GM10266 (cell line): Measurements from ENCODE around the gene KRT84.

Experiments
- DNase-seq: peaks from one replicate; pipeline ENCODE4 v3.0.0; 2012; ENCODE audit errors: extremely low spot score
- TF ChIP-seq, protein P1 (sequence below): IDR thresholded peaks from 2 replicates; pipeline ENCODE4 v1.5.1; 2012; ENCODE audit warnings: mild to moderate bottlenecking, low read depth; ENCODE audit not compliant: control insufficient read depth, insufficient read depth; ENCODE audit errors: missing control alignments

Gene KRT84

DNA sequence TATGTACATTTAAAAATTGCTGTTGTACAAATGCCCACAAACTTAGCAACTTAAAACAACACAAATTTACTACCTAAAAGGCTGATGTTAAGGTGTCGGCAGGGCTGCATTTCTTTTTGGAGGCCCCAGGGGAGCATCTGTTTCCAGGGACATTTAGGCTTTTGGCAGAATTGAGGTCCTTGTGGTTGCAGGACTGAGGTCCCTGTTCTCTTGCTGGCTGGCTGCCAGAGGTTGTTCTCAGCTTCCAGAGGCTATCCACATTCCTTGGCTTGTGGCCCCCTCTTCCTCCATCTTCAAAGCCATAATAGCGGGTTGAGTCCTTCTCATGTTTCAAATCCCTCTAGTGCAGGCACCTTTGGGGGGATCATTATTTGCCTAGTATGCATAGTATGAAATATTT is 41.9 kb downstream of the KRT84 start:
- no peak for DNase-seq
- TF ChIP-seq, protein P1, sequence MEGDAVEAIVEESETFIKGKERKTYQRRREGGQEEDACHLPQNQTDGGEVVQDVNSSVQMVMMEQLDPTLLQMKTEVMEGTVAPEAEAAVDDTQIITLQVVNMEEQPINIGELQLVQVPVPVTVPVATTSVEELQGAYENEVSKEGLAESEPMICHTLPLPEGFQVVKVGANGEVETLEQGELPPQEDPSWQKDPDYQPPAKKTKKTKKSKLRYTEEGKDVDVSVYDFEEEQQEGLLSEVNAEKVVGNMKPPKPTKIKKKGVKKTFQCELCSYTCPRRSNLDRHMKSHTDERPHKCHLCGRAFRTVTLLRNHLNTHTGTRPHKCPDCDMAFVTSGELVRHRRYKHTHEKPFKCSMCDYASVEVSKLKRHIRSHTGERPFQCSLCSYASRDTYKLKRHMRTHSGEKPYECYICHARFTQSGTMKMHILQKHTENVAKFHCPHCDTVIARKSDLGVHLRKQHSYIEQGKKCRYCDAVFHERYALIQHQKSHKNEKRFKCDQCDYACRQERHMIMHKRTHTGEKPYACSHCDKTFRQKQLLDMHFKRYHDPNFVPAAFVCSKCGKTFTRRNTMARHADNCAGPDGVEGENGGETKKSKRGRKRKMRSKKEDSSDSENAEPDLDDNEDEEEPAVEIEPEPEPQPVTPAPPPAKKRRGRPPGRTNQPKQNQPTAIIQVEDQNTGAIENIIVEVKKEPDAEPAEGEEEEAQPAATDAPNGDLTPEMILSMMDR = no peak

- TF ChIP-seq, protein P1 = no peak
- DNase-seq = no peak
Observed at GRCh38 chr12:52342781-52343490, 42.5 kb downstream of the KRT84 start.

DNA sequence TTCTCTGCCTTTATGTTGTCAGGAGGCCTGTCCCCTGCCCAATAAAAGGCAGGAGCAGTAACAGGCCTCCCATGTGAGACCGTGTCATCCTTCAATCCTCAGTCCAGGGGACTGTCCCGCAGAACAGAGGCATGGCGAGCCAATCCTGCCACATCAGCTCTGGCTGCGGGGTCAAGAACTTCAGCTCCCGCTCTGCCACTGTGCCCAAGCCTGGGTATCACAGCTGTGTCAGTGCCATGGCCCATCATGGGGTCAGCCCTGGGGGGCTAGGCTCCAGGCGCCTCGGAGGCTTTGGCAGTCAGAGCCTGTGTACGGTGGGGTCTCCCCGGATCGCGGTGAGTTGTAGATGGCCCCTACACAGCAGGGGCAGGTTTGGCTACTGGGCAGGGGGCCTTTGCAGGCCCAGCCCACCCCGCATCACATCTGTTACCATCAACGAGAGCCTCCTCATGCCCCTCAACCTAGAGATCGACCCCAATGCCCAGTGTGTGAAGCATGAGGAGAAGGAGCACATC is 44.3 kb downstream of the KRT84 start:
- no peak for DNase-seq
- TF ChIP-seq, protein P1 = no peak

DNA sequence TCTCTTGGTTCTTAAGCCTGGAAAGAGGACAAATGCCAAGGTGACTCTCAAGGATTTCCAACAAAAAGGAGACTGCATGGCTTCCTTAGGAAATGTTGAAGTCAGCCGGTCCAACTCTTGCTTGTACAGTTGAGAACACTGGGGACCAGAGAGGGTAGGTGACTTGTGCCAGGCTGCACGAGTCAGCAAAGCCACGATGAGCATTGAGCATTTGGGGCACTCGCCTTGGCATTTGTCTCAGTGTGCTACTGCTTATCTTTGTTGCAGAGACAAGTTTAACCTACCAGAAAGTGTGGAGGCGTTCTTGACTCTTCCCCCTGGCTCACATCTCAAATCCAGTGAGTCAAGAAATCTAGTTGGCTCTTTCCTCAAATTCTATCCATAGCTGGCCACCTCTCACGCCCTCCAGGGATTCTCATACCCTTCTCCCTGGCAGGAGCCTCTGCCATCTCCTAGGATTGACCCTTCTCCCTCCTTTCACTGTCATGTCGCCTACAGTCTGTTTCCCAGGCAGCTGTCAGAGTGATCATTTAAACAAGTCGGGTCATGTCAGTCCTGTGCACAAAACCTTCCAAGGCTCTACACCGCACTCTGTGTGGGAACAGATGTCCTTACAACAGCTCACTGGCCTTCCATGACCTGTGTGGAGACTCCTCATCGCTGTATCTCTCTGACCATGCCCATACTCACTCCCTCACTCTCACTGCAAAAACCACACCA is 47.1 kb downstream of the KRT84 start:
- DNase-seq = no peak
- TF ChIP-seq, protein P1 = no peak

DNA sequence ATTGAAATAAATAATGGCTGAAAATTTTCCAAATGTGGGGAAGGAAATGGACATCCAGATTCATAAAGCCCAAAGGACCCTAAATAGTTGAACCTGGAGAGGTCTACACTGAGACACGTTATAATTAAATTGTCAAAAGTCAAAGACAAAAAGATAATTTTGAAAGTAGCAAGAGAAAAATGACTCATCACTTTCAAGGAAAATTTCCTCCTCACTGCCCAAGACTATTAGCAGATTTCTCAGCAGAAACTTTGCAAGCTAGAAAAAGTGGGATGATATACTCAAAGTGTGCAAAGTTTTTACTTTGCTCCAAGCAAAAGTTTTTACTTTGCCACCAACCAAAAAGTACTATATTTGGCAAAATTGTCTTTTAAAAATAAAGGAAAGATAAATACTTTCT is 48.4 kb downstream of the KRT84 start:
- TF ChIP-seq, protein P1 = no peak
- no peak for DNase-seq

GRCh38 chr12:52336641-52337040 is 48.8 kb downstream of the KRT84 start:
- DNase-seq = no peak
- TF ChIP-seq, protein P1 = no peak
